Sciatic nerve (tissue), 2 donors: ENCODE results near the gene HEXIM1. TPM values are rescaled to one million over a fixed set of nuclear protein-coding genes. Genes with fewer than 3 reads are reported as not detected.
A peak's percentile ranks its signal among the peaks of the same experiment; 100 is the strongest.

Source experiments
- ATAC-seq: fragments of 200-7000 bp; cut with Tn5 transposase; one replicate; pipeline ENCODE4 v1.9.1; 2020; ENCODE audit warnings: mild to moderate bottlenecking, moderate library complexity
- DNase-seq: peaks from one replicate; pipeline ENCODE4 v3.0.0-alpha.2; 2020; ENCODE audit warnings: low spot score
- intact Hi-C: fragments of 100-400 bp; cut with DNase I; formaldehyde crosslinking; loops from one replicate; pipeline ENCODE4 v1.14.2; 2022
- microRNA-seq: library from miRNA; unstranded; fragments of <30 nt; microRNA quantifications from one replicate; pipeline ENCODE4 v1.2.0, GENCODE V29; 2020
- total RNA-seq: library from RNA; stranded (reverse); fragmentation: NEBNext Ultra II Directional; extraction: Animal tissue kit (Norgen Biotek cat#: 25700); gene quantifications from one replicate; pipeline ENCODE4 v1.2.1, GENCODE V29; 2021
- donor health status: DM: no; HTN: no; CAD: no.
- donor health status: DM: no; HTN: no; CAD: no.

The HEXIM1 gene
- total RNA-seq, 1 donor from 2014 or later = 39.1 TPM

- ATAC-seq (no peak), DNase-seq (no peak)
- intact Hi-C loops = loop anchor here (5.0 kb wide), 1 partner anchor 58 kb away; the partner anchor contains the start of gene ACBD4
Observed at GRCh38 chr17:45195424-45195823, 47.1 kb downstream of the HEXIM1 start.

GRCh38 chr17:45197108-45197507 is 48.8 kb downstream of the HEXIM1 start:
- DNase-seq (no peak), ATAC-seq (no peak)
- intact Hi-C loops = loop anchor here (5.0 kb wide), 1 partner anchor 60 kb away; the partner anchor contains the start of gene ACBD4

- ATAC-seq = peak; percentile 92
- DNase-seq = peak; percentile 96
- intact Hi-C loops = loop anchor here (5.0 kb wide), 1 partner anchor 60 kb away; the partner anchor contains the start of gene ACBD4
Observed at GRCh38 chr17:45197555-45198334, 49.5 kb downstream of the HEXIM1 start.

- DNase-seq = no peak
- ATAC-seq = peak; percentile 86
- intact Hi-C loops = no loop called here
Observed at GRCh38 chr17:45200701-45201100, 52.4 kb downstream of the HEXIM1 start.

- intact Hi-C loops = no loop called here
- DNase-seq (no peak), ATAC-seq (no peak)
Observed at GRCh38 chr17:45201457-45201856, 53.2 kb downstream of the HEXIM1 start.

Small RNA genes within 50 kb of the gene (microRNA-seq; reads per million reads assigned to microRNA genes)
- gene MIR6784 = not detected

Other genes starting within 250 kb of the HEXIM1 start
- 75.2 TPM for gene EFTUD2, start 249.0 kb upstream of the HEXIM1 start, total RNA-seq
- gene GFAP, start 233.0 kb upstream of the HEXIM1 start, total RNA-seq = 9.2 TPM
- gene KIF18B, start 200.7 kb upstream of the HEXIM1 start, total RNA-seq = 0.40 TPM
- 6.0 TPM for gene C1QL1, start 180.2 kb upstream of the HEXIM1 start, total RNA-seq
- gene DCAKD, start 96.8 kb upstream of the HEXIM1 start, total RNA-seq = 40.9 TPM
- gene NMT1, start 87.2 kb upstream of the HEXIM1 start, total RNA-seq = 98.4 TPM
- gene PLCD3, start 16.0 kb upstream of the HEXIM1 start, total RNA-seq = 79.4 TPM
- 26.4 TPM for gene ACBD4, start 12.8 kb upstream of the HEXIM1 start, total RNA-seq
- 6.8 TPM for gene HEXIM2, start 13.4 kb downstream of the HEXIM1 start, total RNA-seq
- 39.6 TPM for gene FMNL1, start 73.4 kb downstream of the HEXIM1 start, total RNA-seq
- gene SPATA32, start 113.6 kb downstream of the HEXIM1 start, total RNA-seq = not detected
- gene MAP3K14, start 168.5 kb downstream of the HEXIM1 start, total RNA-seq = 19.1 TPM